SK-N-SH (cell line): ENCODE results near the gene MKRN2. TPM values are rescaled to one million over a fixed set of nuclear protein-coding genes. Genes with fewer than 3 reads are reported as not detected.

Experiments
- CTCF ChIA-PET: fragments of 300-600, 350-600 bp; formaldehyde crosslinking; extraction: SDS; loops from one replicate; lab custom pipeline; 2021; lab: Yijun Ruan, JAX
- POLR2A ChIA-PET: fragments of 350-600 bp; sonication (Branson Sonifier 250); formaldehyde crosslinking; extraction: SDS; loops from one replicate; lab custom pipeline; 2020; ENCODE audit warnings: antibody characterized with exemption, inconsistent platforms; lab: Yijun Ruan, JAX
- DNase-seq: peaks from one replicate; pipeline ENCODE4 v3.0.0; 2012
- H2AFZ ChIP-seq: fragments of 200-600 bp; sonication (generic); 2 replicates; pipeline ENCODE4 v1.8.1; 2016; ENCODE audit warnings: antibody characterized with exemption, mild to moderate bottlenecking, low read depth
- H3F3A ChIP-seq: fragments of 200-600 bp; sonication (generic); replicated peaks from 2 replicates; pipeline ENCODE3; 2016; ENCODE audit warnings: antibody characterized with exemption, mild to moderate bottlenecking; ENCODE audit not compliant: insufficient read depth
- H3K27ac ChIP-seq, 2 experiments: fragments of 200-500 bp in 1 of 2; fragments of 200-600 bp in 1 of 2; sonication (Bioruptor generic) in 1 of 2; sonication (generic), shearing (Covaris generic) in 1 of 2; 2 replicates each; pipeline versions ENCODE4 v1.5.1 to v1.6.1; 2014 to 2016; ENCODE audit warnings: low read depth in 2 of 2, inconsistent platforms in 1 of 2, low read length in 1 of 2, mild to moderate bottlenecking in 1 of 2, mixed read lengths in 1 of 2
- H3K27me3 ChIP-seq: fragments of 200-600 bp; sonication (generic), shearing (Covaris generic); 2 replicates; pipeline ENCODE4 v1.6.1; 2016; ENCODE audit warnings: mixed run types; ENCODE audit not compliant: insufficient read depth
- H3K36me3 ChIP-seq, 2 experiments: fragments of 200-500 bp in 1 of 2; fragments of 200-600 bp in 1 of 2; sonication (Bioruptor generic) in 1 of 2; sonication (generic) in 1 of 2; replicated peaks in 1 of 2; 2 replicates each; pipeline versions ENCODE3 to v1.5.1; 2014 to 2016; ENCODE audit warnings: low read length in 1 of 2, mild to moderate bottlenecking in 1 of 2; ENCODE audit not compliant: insufficient read depth in 2 of 2, control insufficient read depth in 1 of 2
- H3K4me1 ChIP-seq, 2 experiments: fragments of 200-500 bp in 1 of 2; fragments of 200-600 bp in 1 of 2; sonication (Bioruptor generic) in 1 of 2; sonication (generic), shearing (Covaris generic) in 1 of 2; 2 replicates each; pipeline versions ENCODE4 v1.5.1 to v1.6.1; 2014 to 2016; ENCODE audit warnings: low read depth in 1 of 2, low read length in 1 of 2, mixed run types in 1 of 2; ENCODE audit not compliant: insufficient read depth in 2 of 2, control insufficient read depth in 1 of 2
- H3K4me2 ChIP-seq: fragments of 200-600 bp; sonication (generic), shearing (Covaris generic); 2 replicates; pipeline ENCODE4 v1.6.1; 2017; ENCODE audit warnings: mixed run types
- H3K4me3 ChIP-seq, 2 experiments: fragments of 200-500 bp in 1 of 2; fragments of 200-600 bp in 1 of 2; sonication (Bioruptor generic) in 1 of 2; sonication (generic), shearing (Covaris generic) in 1 of 2; 2 replicates each; pipeline versions ENCODE4 v1.5.1 to v1.8.1; 2014 to 2016; ENCODE audit warnings: low read depth in 2 of 2, inconsistent platforms in 1 of 2, low read length in 1 of 2, mild to moderate bottlenecking in 1 of 2, mixed read lengths in 1 of 2, moderate library complexity in 1 of 2
- H3K79me2 ChIP-seq: fragments of 200-600 bp; sonication (generic); 2 replicates; pipeline ENCODE4 v1.8.1; 2017; ENCODE audit warnings: mild to moderate bottlenecking; ENCODE audit not compliant: insufficient read depth
- H3K9ac ChIP-seq: fragments of 200-600 bp; sonication (generic); 2 replicates; pipeline ENCODE4 v1.6.1; 2017; ENCODE audit warnings: mixed run types
- H3K9me2 ChIP-seq: fragments of 200-600 bp; sonication (generic); 2 replicates; pipeline ENCODE4 v1.6.1; 2017; ENCODE audit warnings: mixed run types
- H3K9me3 ChIP-seq: fragments of 200-600 bp; sonication (generic); 2 replicates; pipeline ENCODE4 v1.6.1; 2017; ENCODE audit warnings: mixed run types, mild to moderate bottlenecking, moderate library complexity
- H4K20me1 ChIP-seq: fragments of 200-600 bp; sonication (generic); 2 replicates; pipeline ENCODE4 v1.6.1; 2017; ENCODE audit warnings: mild to moderate bottlenecking, mixed run types; ENCODE audit not compliant: insufficient read depth
- CHD2 ChIP-seq: fragments of 150-350 bp; IDR thresholded peaks from 2 replicates; pipeline ENCODE4 v1.6.1; 2018; ENCODE audit warnings: low read length; ENCODE audit not compliant: partially characterized antibody
- EP300 ChIP-seq, 2 experiments: IDR thresholded peaks; 2 replicates each; pipeline versions ENCODE4 v1.4.0 to v1.6.1; 2012; ENCODE audit warnings: borderline replicate concordance in 1 of 2, low read depth in 1 of 2, low read length in 1 of 2
- EZH2phosphoT487 ChIP-seq: fragments of 200-600 bp; sonication (generic); IDR thresholded peaks from 2 replicates; pipeline ENCODE4 v1.6.1; 2017; ENCODE audit warnings: low read depth, mixed run types, mild to moderate bottlenecking, antibody characterized with exemption, moderate library complexity, borderline replicate concordance
- FOSL2 ChIP-seq: IDR thresholded peaks from 2 replicates; pipeline ENCODE4 v1.4.0; 2012; ENCODE audit warnings: low read depth, mild to moderate bottlenecking, moderate library complexity, borderline replicate concordance
- FOXJ3 ChIP-seq: sonication (generic); formaldehyde crosslinking; IDR thresholded peaks from 2 replicates; pipeline ENCODE4 v1.5.1; 2020; ENCODE audit warnings: mild to moderate bottlenecking, missing genetic modification reagents
- FOXM1 ChIP-seq: IDR thresholded peaks from 2 replicates; pipeline ENCODE4 v1.4.0; 2012; ENCODE audit warnings: low read depth, mild to moderate bottlenecking
- GATA2 ChIP-seq: sonication (generic); formaldehyde crosslinking; IDR thresholded peaks from 2 replicates; pipeline ENCODE4 v1.5.0; 2020; ENCODE audit warnings: mild to moderate bottlenecking, missing genetic modification reagents
- JUND ChIP-seq: IDR thresholded peaks from 2 replicates; pipeline ENCODE4 v1.4.0; 2012
- MEF2A ChIP-seq: IDR thresholded peaks from 2 replicates; pipeline ENCODE4 v1.4.0; 2012; ENCODE audit warnings: low read depth, borderline replicate concordance
- MXI1 ChIP-seq: IDR thresholded peaks from 2 replicates; pipeline ENCODE4 v1.6.1; 2012; ENCODE audit warnings: mild to moderate bottlenecking, low read depth, low read length, improper control_type of control experiment
- POLR2AphosphoS5 ChIP-seq: IDR thresholded peaks from 2 replicates; pipeline ENCODE4 v1.6.1; 2012; ENCODE audit warnings: low read depth, low read length
- RAD21 ChIP-seq: IDR thresholded peaks from 2 replicates; pipeline ENCODE4 v1.6.1; 2012; ENCODE audit warnings: mild to moderate bottlenecking, low read length
- RFX5 ChIP-seq: IDR thresholded peaks from 2 replicates; pipeline ENCODE4 v1.6.1; 2012; ENCODE audit warnings: mild to moderate bottlenecking, improper control_type of control experiment, low read length
- RXRA ChIP-seq: IDR thresholded peaks from 2 replicates; pipeline ENCODE4 v1.4.0; 2012; ENCODE audit warnings: low read depth, mild to moderate bottlenecking, borderline replicate concordance
- SMC3 ChIP-seq: IDR thresholded peaks from 2 replicates; pipeline ENCODE4 v1.6.1; 2012; ENCODE audit warnings: low read depth, low read length, improper control_type of control experiment
- TAF1 ChIP-seq: IDR thresholded peaks from 2 replicates; pipeline ENCODE4 v1.6.1; 2012; ENCODE audit warnings: low read depth, mild to moderate bottlenecking, low read length, moderate library complexity, borderline replicate concordance
- TCF12 ChIP-seq: IDR thresholded peaks from 2 replicates; pipeline ENCODE4 v1.4.0; 2012
- TEAD4 ChIP-seq: IDR thresholded peaks from 2 replicates; pipeline ENCODE4 v1.4.0; 2012; ENCODE audit warnings: mild to moderate bottlenecking, borderline replicate concordance; ENCODE audit not compliant: insufficient read depth
- WGBS: methylation state at CpG from one replicate; pipeline ENCODE4 v1.1.6; 2017; ENCODE audit warnings: low lambda C conversion rate; 5-methylcytosine and 5-hydroxymethylcytosine counted together
- polyA plus RNA-seq, 3 experiments: library from polyadenylated mRNA; depleted of rRNA; stranded (reverse); fragments of >200 nt; gene quantifications; 2 replicates each; pipeline ENCODE4 v1.2.3, GENCODE V29; 2012
- TF ChIP-seq, protein P1 (sequence below): IDR thresholded peaks from 2 replicates; pipeline ENCODE4 v1.4.0; 2012; ENCODE audit warnings: low read depth, borderline replicate concordance
- TF ChIP-seq, protein P2 (sequence below): IDR thresholded peaks from 2 replicates; pipeline ENCODE4 v1.6.1; 2012; ENCODE audit warnings: mild to moderate bottlenecking, low read depth, low read length, moderate library complexity
- TF ChIP-seq, protein P3 (sequence below): fragments of 150-350 bp; IDR thresholded peaks from 2 replicates; pipeline ENCODE4 v1.6.1; 2017; ENCODE audit warnings: antibody characterized with exemption, low read length, low read depth, borderline replicate concordance
- TF ChIP-seq, protein P4 (sequence below): fragments of 150-350 bp; IDR thresholded peaks from 2 replicates; pipeline ENCODE4 v1.6.1; 2016; ENCODE audit warnings: mild to moderate bottlenecking, low read depth, low read length

The MKRN2 gene
- polyA plus RNA-seq, 1 of the 3 experiments (the other 2 are of a cell fraction): 29.8 TPM

DNA sequence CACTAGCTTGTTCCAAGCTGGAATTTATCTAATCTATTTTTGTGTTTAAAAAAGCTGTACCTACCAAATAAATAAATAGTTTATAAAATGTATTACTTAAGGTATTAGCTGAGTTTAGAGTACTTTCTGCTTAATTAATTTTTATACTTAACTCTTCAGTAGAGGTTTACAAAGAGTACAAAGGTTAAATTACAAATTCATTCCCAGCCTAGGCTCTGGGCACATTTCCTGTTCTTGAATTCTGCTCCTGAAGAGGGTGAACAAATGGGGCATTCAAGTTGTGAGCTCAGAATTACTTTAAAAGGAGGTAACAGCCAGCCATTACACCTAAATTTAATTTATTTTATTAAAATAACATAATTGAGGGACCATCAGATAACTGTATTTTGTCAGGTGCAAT, 26.4 kb downstream of the MKRN2 start:
- H3K27me3 ChIP-seq: no peaks in the 10 kb centered on the region
- H3K9ac ChIP-seq: no peak overlapping the region
- no peaks in the 10 kb centered on the region for H3K4me1 ChIP-seq
- H3K27ac ChIP-seq: no peak overlapping the region; a peak in 1 of 4 replicates
- H3K79me2 ChIP-seq: peaks cover 4% of the 10 kb centered on the region; the same call in 1 of the 2 replicates
- TF ChIP-seq FOXM1 (no peak), TCF12 (no peak), RFX5 (no peak), TEAD4 (no peak), FOXJ3 (CRISPR knock-in tag) (no peak), SMC3 (no peak), POLR2AphosphoS5 (no peak)
- TF ChIP-seq, protein P1, sequence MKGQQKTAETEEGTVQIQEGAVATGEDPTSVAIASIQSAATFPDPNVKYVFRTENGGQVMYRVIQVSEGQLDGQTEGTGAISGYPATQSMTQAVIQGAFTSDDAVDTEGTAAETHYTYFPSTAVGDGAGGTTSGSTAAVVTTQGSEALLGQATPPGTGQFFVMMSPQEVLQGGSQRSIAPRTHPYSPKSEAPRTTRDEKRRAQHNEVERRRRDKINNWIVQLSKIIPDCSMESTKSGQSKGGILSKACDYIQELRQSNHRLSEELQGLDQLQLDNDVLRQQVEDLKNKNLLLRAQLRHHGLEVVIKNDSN: no peak
- peaks cover 25% of the 10 kb centered on the region for H3F3A ChIP-seq
- no peak overlapping the region for H3K4me2 ChIP-seq
- no peak overlapping the region for H3K4me3 ChIP-seq
- POLR2A ChIA-PET: no interaction called here
- no peak overlapping the region for H2AFZ ChIP-seq
- no peaks in the 10 kb centered on the region for H3K9me3 ChIP-seq
- H4K20me1 ChIP-seq: peaks cover 2% of the 10 kb centered on the region; the same call in 1 of the 2 replicates
- CTCF ChIA-PET: interaction anchor here (1.1 to 1.9 kb wide), 4 partner anchors 9 to 448 kb away, joined by 3 to 6 read pairs (median 4); no protein-coding TSS in a partner anchor
- peaks cover 46 to 70% of the 10 kb centered on the region in 2 experiments for H3K36me3 ChIP-seq
- no peak for DNase-seq
- no peaks in the 10 kb centered on the region for H3K9me2 ChIP-seq

DNA sequence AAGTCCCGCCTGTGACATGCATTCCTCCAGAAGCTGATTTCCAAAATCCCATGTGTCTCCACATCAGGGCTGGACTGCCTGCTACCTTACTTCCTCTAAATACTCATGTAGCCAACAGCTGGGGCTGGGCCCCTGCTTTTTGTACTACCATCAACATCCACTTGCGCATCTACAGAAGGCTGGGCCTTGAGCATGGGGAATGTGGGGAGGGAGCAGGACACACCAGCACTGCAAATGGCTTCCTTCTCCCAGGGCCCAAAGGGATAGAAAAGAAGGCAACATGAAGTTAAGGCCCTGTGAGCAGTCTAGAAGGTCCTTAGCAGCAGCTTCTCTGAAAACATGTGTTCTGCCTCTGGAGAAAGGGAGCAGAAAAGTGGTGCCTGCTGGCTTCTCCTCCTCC, 27.2 kb downstream of the MKRN2 start:
- 75% methylated on average over 2 of the region's 2 CpGs for WGBS
- POLR2A ChIA-PET: interaction anchor here (1.3 kb wide), 1 partner anchor 27 kb away, joined by 4 read pairs; the partner anchor contains the start of gene MKRN2
- H3K9me2 ChIP-seq: no peaks in the 10 kb centered on the region
- H3K4me2 ChIP-seq: no peak overlapping the region
- H3F3A ChIP-seq: peaks cover 27% of the 10 kb centered on the region
- no peak for DNase-seq
- H3K27me3 ChIP-seq: no peaks in the 10 kb centered on the region
- CTCF ChIA-PET: interaction anchor here (1.1 to 1.3 kb wide), 2 partner anchors 136 to 449 kb away, joined by 3 to 5 read pairs; no protein-coding TSS in a partner anchor
- no peaks in the 10 kb centered on the region for H3K4me1 ChIP-seq
- H3K4me3 ChIP-seq: no peak overlapping the region
- H2AFZ ChIP-seq: no peak overlapping the region
- H3K9ac ChIP-seq: no peak overlapping the region
- no peaks in the 10 kb centered on the region for H3K9me3 ChIP-seq
- no peak overlapping the region for H3K27ac ChIP-seq
- H3K79me2 ChIP-seq: peaks cover 2% of the 10 kb centered on the region; the same call in 1 of the 2 replicates
- H3K36me3 ChIP-seq: peaks cover 50 to 77% of the 10 kb centered on the region in 2 experiments
- peaks cover 3% of the 10 kb centered on the region; the same call in 1 of the 2 replicates for H4K20me1 ChIP-seq
- TF ChIP-seq RAD21 (no peak), JUND (no peak), EZH2phosphoT487 (no peak), FOSL2 (no peak), RXRA (no peak), TAF1 (no peak), FOXM1 (no peak), EP300 (IDR thresholded peaks at IDR 0.05; ENCODE audit: borderline replicate concordance in 1 of 2, low read depth in 1 of 2, low read length in 1 of 2) (no peak), TCF12 (no peak), MEF2A (no peak), GATA2 (CRISPR knock-in tag) (no peak), SMC3 (no peak), CHD2 (no peak), MXI1 (no peak), POLR2AphosphoS5 (no peak)
- TF ChIP-seq, protein P2, sequence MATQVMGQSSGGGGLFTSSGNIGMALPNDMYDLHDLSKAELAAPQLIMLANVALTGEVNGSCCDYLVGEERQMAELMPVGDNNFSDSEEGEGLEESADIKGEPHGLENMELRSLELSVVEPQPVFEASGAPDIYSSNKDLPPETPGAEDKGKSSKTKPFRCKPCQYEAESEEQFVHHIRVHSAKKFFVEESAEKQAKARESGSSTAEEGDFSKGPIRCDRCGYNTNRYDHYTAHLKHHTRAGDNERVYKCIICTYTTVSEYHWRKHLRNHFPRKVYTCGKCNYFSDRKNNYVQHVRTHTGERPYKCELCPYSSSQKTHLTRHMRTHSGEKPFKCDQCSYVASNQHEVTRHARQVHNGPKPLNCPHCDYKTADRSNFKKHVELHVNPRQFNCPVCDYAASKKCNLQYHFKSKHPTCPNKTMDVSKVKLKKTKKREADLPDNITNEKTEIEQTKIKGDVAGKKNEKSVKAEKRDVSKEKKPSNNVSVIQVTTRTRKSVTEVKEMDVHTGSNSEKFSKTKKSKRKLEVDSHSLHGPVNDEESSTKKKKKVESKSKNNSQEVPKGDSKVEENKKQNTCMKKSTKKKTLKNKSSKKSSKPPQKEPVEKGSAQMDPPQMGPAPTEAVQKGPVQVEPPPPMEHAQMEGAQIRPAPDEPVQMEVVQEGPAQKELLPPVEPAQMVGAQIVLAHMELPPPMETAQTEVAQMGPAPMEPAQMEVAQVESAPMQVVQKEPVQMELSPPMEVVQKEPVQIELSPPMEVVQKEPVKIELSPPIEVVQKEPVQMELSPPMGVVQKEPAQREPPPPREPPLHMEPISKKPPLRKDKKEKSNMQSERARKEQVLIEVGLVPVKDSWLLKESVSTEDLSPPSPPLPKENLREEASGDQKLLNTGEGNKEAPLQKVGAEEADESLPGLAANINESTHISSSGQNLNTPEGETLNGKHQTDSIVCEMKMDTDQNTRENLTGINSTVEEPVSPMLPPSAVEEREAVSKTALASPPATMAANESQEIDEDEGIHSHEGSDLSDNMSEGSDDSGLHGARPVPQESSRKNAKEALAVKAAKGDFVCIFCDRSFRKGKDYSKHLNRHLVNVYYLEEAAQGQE: no peak
- TF ChIP-seq, protein P3, sequence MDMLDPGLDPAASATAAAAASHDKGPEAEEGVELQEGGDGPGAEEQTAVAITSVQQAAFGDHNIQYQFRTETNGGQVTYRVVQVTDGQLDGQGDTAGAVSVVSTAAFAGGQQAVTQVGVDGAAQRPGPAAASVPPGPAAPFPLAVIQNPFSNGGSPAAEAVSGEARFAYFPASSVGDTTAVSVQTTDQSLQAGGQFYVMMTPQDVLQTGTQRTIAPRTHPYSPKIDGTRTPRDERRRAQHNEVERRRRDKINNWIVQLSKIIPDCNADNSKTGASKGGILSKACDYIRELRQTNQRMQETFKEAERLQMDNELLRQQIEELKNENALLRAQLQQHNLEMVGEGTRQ: no peak
- TF ChIP-seq, protein P4, sequence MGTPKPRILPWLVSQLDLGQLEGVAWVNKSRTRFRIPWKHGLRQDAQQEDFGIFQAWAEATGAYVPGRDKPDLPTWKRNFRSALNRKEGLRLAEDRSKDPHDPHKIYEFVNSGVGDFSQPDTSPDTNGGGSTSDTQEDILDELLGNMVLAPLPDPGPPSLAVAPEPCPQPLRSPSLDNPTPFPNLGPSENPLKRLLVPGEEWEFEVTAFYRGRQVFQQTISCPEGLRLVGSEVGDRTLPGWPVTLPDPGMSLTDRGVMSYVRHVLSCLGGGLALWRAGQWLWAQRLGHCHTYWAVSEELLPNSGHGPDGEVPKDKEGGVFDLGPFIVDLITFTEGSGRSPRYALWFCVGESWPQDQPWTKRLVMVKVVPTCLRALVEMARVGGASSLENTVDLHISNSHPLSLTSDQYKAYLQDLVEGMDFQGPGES: no peak
